GM12865 (cell line): Measurements from ENCODE around the gene DDX53.

Experiments
- DNase-seq: peaks from one replicate; pipeline ENCODE4 v3.0.0; 2010; ENCODE audit warnings: low read depth
- H3K4me3 ChIP-seq: 2 replicates; pipeline ENCODE4 v1.5.1; 2011; ENCODE audit warnings: mild to moderate bottlenecking, low read depth, low read length, control low read depth
- TF ChIP-seq, protein P1 (sequence below): IDR thresholded peaks from 2 replicates; pipeline ENCODE4 v1.5.1; 2011; ENCODE audit warnings: low read length, control low read depth, low read depth, inconsistent platforms; ENCODE audit not compliant: insufficient read depth; ENCODE audit errors: missing control alignments

Gene DDX53

DNA sequence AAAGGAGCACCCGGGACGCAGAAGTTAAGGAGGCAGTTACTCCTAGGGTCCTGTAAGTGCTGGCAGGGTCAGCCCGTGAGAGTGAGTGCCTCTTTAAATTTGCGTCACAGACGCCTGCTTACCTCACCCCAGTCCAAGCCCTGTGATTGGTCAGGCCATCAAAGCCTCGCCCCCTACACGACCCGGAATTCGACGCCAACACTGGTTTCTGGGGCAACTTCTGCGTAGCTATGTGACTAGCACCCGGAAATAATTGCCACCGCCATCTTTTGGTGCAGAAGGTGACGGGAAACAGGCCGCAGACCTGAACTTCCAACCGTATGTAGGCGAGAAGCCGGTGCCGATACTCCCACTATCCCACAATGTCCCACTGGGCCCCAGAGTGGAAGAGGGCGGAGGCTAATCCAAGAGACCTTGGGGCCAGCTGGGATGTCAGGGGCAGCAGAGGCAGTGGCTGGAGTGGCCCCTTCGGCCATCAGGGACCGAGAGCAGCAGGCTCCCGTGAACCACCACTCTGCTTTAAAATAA is at the start of gene DDX53:
Gene DDX53 (plus strand): TSS at position 265 of the 528 bp plus-strand sequence. CDS start 98 bp downstream, at position 363.
- no peak within 1 kb of the TSS for H3K4me3 ChIP-seq
- TF ChIP-seq, protein P1, sequence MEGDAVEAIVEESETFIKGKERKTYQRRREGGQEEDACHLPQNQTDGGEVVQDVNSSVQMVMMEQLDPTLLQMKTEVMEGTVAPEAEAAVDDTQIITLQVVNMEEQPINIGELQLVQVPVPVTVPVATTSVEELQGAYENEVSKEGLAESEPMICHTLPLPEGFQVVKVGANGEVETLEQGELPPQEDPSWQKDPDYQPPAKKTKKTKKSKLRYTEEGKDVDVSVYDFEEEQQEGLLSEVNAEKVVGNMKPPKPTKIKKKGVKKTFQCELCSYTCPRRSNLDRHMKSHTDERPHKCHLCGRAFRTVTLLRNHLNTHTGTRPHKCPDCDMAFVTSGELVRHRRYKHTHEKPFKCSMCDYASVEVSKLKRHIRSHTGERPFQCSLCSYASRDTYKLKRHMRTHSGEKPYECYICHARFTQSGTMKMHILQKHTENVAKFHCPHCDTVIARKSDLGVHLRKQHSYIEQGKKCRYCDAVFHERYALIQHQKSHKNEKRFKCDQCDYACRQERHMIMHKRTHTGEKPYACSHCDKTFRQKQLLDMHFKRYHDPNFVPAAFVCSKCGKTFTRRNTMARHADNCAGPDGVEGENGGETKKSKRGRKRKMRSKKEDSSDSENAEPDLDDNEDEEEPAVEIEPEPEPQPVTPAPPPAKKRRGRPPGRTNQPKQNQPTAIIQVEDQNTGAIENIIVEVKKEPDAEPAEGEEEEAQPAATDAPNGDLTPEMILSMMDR, result no peak
- DNase-seq, result no peak

DNA sequence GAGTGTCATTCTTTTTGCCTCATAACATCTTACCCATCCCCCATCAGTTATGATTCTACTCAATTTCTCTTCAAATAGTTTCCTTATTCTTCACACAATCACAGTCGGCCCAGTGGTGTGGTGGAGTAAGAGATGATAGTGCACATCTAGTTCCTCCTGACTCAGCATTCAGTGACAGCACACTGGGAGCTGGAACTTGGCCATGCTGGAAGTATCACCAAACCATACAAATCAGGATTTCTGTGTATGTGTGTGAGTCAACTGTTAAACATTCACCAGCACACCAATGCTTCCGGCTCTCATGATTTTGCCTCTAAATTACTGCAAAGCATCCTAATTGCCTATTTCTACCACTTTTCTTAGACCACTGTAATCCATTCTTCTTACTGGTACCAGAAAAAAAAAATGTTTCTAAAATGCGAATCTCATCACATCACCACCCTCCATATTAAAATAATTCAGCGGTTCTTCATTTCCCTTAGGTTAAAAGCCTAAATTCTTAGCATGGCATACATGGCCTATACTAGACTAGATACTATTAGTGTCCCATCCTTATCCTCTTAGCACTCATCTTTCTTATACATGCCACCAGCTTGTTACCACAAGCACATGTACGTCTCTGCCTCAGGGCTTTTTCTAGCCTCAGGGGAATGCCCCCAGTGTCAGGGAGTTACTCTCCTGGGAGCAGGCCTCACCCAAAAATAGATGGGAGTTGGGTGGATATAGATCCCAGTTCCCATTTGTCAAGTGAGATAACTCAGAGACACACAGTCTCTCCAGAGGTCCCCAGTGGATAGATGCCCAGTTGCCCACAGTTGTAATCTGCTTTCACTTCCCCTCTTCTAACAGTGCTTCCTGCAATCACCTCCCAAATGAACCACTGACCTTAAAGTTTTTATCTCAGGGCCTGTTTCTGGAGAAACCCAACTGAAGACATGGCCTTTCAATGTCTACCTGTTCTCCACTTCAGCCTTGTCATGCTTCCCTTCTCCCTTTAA is 49.2 kb upstream of the DDX53 start:
- no peak for DNase-seq
- H3K4me3 ChIP-seq, result no peak overlapping the region

DNA sequence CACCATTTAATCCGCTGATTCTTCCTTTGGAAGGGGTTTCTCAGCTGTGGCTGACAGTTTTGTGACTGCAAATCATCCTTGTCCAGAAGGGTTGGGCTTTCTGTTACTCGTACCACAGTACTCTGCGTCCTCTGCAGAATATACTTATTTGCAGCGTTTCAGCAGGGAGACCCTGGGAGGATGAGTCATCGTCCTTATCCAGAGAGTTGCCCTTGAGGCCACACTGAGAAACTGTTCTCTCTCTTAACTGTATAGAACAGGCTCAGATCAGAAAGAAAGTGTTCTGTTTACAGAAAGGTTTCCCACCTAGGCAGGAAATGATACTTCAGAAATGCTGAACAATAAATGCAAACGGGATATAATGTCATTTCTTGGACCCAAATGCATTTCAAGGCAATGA is 47.8 kb upstream of the DDX53 start:
- no peak overlapping the region for H3K4me3 ChIP-seq
- DNase-seq, result no peak
- TF ChIP-seq, protein P1, result no peak

More for the DNA sequence above, 49.2 kb upstream of the DDX53 start:
- TF ChIP-seq, protein P1, result no peak

DNA sequence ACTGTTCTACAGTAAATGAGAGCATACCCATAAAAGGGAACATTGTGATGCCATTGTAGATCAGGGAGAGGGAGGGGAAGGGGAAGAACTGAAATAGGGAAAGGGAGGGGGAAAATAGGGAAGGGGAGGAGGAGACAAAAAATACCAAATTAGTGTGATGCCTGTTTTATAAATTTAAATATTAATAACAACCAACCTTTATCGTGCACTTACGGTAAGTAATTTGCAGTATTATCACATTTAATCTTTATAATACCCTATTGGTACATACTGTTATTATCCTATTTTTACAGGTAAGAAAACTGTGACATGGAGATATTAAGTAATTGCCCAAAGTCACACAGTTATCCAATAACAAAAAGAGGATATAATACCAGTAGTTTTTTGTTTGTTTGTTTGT is 41.5 kb upstream of the DDX53 start:
- no peak overlapping the region for H3K4me3 ChIP-seq
- TF ChIP-seq, protein P1, result no peak

DNA sequence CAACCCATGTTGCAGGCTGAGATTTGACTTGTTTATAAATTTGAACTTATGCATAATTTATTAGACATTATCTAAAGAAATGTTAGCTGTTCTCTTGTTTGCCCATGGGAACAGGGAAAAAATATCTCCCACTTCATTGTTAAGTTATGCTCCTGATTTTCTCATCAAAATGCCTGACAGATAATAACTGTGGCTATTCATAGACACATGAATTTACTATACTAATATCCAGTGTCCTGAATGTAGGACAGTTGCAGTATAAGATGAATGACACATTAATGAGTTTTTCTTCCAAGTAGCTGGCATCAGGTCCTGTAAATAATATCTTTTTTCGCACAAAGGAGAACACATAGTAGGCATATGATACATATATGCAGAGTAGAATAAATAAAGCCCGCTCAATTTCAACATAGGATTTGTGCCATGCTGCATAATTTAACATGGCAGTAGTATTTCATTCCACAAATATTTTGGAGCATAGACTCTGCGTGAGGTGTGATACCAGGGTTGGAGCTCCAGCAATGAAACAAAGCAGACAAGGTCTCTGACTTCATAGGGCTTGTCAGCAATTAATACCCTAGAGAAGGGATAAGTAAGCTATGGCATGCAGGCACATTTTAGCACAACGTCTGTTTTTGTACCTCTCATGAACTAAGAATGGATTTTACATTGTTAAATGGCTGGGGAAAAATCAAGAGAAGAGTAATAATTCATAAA is 40.4 kb upstream of the DDX53 start:
- no peak for DNase-seq
- TF ChIP-seq, protein P1, result no peak
- no peak overlapping the region for H3K4me3 ChIP-seq

More for the DNA sequence above, 41.5 kb upstream of the DDX53 start:
- no peak for DNase-seq

DNA sequence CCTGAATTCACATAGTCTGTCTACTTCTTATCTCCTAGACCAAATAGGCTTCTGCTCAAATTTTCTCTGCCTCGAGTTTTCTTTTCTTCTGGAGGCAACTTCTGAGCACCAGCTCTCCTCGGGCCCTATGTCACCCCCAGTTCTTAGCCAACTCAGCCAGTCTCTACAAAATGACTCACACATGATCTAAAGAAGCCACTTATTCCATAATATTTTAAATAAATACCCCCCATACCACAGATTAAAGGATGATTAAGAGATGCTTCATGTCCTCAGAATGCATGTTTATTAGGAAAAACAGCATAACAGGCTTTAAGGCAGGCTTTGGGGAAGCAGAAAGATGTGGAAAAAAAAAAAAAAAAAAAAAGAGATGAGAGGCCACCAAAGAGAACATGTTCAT is 36.6 kb upstream of the DDX53 start:
- no peak for DNase-seq
- no peak overlapping the region for H3K4me3 ChIP-seq
- TF ChIP-seq, protein P1, result no peak
